Measurements from ENCODE around the gene PRND. TPM values are rescaled to one million over a fixed set of nuclear protein-coding genes. Genes with fewer than 3 reads are reported as not detected.

PRND gene
- total RNA-seq = 25.6 TPM

DNA sequence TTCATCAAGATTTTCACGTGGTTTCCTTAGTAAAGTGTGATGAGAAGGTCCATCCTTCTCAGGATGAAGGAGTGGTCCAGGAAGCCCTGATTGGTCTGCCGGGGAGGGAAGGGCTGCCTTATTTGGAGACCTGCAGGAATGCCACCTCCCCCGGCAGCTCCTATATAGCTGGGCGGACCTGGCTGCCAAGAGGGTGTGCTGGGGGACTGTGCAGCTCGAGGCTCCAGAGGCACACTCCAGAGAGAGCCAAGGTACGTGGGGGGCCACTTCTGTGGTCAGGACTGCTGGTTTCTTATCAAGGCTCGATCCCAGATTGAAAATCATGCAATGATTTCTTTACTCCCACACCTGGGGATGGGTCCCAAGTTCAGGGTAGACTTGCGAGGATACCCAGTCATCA is at the start of gene PRND:
PRND (plus strand) TSS at position 191 of the 400 bp plus-strand sequence. CDS start 2,643 bp downstream, outside the sequence.
- Histone ChIP-seq H3K9me3 (ENCODE audit: control insufficient read depth in 3 of 3, low read length in 3 of 3) (no peaks in the 10 kb centered on the region), H3K4me1 (ENCODE audit: control insufficient read depth in 3 of 3, insufficient read depth in 3 of 3, low read length in 3 of 3) (peaks cover 7 to 8% (median 8%) of the 10 kb centered on the region in 3 donors), H3K9ac (ENCODE audit: low read depth in 1 of 3, low read length in 3 of 3) (peak within 1 kb of the TSS in 1 of 3 donors; percentile 70), H3K27me3 (ENCODE audit: control insufficient read depth in 3 of 3, insufficient read depth in 3 of 3, low read length in 3 of 3) (peaks cover 0 to 1% (median 0%) of the 10 kb centered on the region in 3 donors), H3K36me3 (ENCODE audit: control insufficient read depth in 3 of 3, insufficient read depth in 3 of 3, low read length in 3 of 3) (no peaks in the 10 kb centered on the region), H3K27ac (ENCODE audit: low read depth, low read length) (no peak within 1 kb of the TSS), H3K4me3 (ENCODE audit: low read length in 3 of 3) (peak within 1 kb of the TSS; percentile 42 to 51 (median 45))

- H3K4me1 ChIP-seq (ENCODE audit: control insufficient read depth in 3 of 3, insufficient read depth in 3 of 3, low read length in 3 of 3) = no peaks in the 10 kb centered on the region
- no peaks in the 10 kb centered on the region for H3K9me3 ChIP-seq (ENCODE audit: control insufficient read depth in 3 of 3, low read length in 3 of 3)
- no peak overlapping the region for H3K9ac ChIP-seq (ENCODE audit: low read depth in 1 of 3, low read length in 3 of 3)
- no peak overlapping the region for H3K27ac ChIP-seq (ENCODE audit: low read depth, low read length)
- no peak overlapping the region for H3K4me3 ChIP-seq (ENCODE audit: low read length in 3 of 3)
- peaks cover 0 to 3% (median 2%) of the 10 kb centered on the region in 3 donors for H3K27me3 ChIP-seq (ENCODE audit: control insufficient read depth in 3 of 3, insufficient read depth in 3 of 3, low read length in 3 of 3)
- no peaks in the 10 kb centered on the region for H3K36me3 ChIP-seq (ENCODE audit: control insufficient read depth in 3 of 3, insufficient read depth in 3 of 3, low read length in 3 of 3)
These were observed 48.8 kb upstream of the PRND start for GRCh38 chr20:4672948-4673347.

GRCh38 chr20:4673371-4674001 is 48.2 kb upstream of the PRND start:
- Histone ChIP-seq H3K9ac (ENCODE audit: low read depth in 1 of 3, low read length in 3 of 3) (no peak overlapping the region), H3K27ac (ENCODE audit: low read depth, low read length) (no peak overlapping the region), H3K4me3 (ENCODE audit: low read length in 3 of 3) (no peak overlapping the region), H3K4me1 (ENCODE audit: control insufficient read depth in 3 of 3, insufficient read depth in 3 of 3, low read length in 3 of 3) (no peaks in the 10 kb centered on the region), H3K36me3 (ENCODE audit: control insufficient read depth in 3 of 3, insufficient read depth in 3 of 3, low read length in 3 of 3) (no peaks in the 10 kb centered on the region), H3K9me3 (ENCODE audit: control insufficient read depth in 3 of 3, low read length in 3 of 3) (no peaks in the 10 kb centered on the region), H3K27me3 (ENCODE audit: control insufficient read depth in 3 of 3, insufficient read depth in 3 of 3, low read length in 3 of 3) (peaks cover 0 to 3% (median 2%) of the 10 kb centered on the region in 3 donors)

DNA sequence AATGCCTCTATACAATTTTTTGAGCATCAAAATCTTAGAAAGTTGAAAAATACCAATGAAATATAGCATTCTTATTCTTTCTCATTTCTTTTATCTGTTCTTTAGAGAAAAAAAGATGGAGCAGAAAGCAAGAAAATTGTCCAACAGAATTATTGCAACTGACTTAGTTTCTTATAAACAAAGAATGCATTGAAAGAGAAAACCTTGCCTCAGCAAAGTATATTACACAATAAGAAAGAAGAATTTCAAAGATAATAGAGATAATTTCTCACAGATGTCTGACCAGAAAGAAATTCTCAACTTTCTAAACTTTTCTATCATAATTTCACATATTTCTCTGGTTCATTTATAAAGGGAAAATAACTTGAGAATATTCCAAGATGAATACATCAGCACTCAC is 47.0 kb upstream of the PRND start:
- no peak overlapping the region for H3K4me3 ChIP-seq (ENCODE audit: low read length in 3 of 3)
- H3K27me3 ChIP-seq (ENCODE audit: control insufficient read depth in 3 of 3, insufficient read depth in 3 of 3, low read length in 3 of 3) = peaks cover 2 to 3% (median 2%) of the 10 kb centered on the region in 3 donors
- H3K27ac ChIP-seq (ENCODE audit: low read depth, low read length) = no peak overlapping the region
- H3K4me1 ChIP-seq (ENCODE audit: control insufficient read depth in 3 of 3, insufficient read depth in 3 of 3, low read length in 3 of 3) = no peaks in the 10 kb centered on the region
- H3K9ac ChIP-seq (ENCODE audit: low read depth in 1 of 3, low read length in 3 of 3) = no peak overlapping the region
- H3K9me3 ChIP-seq (ENCODE audit: control insufficient read depth in 3 of 3, low read length in 3 of 3) = no peaks in the 10 kb centered on the region
- no peaks in the 10 kb centered on the region for H3K36me3 ChIP-seq (ENCODE audit: control insufficient read depth in 3 of 3, insufficient read depth in 3 of 3, low read length in 3 of 3)

- no peaks in the 10 kb centered on the region for H3K9me3 ChIP-seq (ENCODE audit: control insufficient read depth in 3 of 3, low read length in 3 of 3)
These were observed 43.9 kb upstream of the PRND start for GRCh38 chr20:4677846-4678245.

DNA sequence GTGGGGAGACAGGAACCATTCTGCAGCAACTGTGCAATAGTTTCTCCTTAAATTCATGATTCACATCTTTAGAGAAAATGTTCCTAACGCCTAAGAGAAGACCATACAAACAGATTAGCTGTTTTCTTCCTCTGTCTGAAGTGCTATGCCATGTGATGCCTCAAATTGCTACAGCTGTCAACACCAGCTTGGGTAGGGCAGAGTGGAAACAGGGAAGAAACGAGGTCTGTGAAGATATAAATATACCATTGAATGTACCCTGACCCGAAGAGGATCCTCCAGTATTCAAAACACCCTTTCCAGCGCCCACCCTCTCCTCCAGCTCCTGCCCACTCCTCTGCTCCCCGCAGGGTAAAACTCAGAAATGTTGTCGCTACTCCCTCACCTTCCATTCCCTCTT is 40.3 kb upstream of the PRND start:
- Histone ChIP-seq H3K27me3 (ENCODE audit: control insufficient read depth in 3 of 3, insufficient read depth in 3 of 3, low read length in 3 of 3) (peaks cover 0 to 2% (median 0%) of the 10 kb centered on the region in 3 donors), H3K9ac (ENCODE audit: low read depth in 1 of 3, low read length in 3 of 3) (no peak overlapping the region), H3K9me3 (ENCODE audit: control insufficient read depth in 3 of 3, low read length in 3 of 3) (no peaks in the 10 kb centered on the region), H3K4me1 (ENCODE audit: control insufficient read depth in 3 of 3, insufficient read depth in 3 of 3, low read length in 3 of 3) (peaks cover 0 to 5% (median 4%) of the 10 kb centered on the region in 3 donors), H3K27ac (ENCODE audit: low read depth, low read length) (no peak overlapping the region), H3K4me3 (ENCODE audit: low read length in 3 of 3) (no peak overlapping the region), H3K36me3 (ENCODE audit: control insufficient read depth in 3 of 3, insufficient read depth in 3 of 3, low read length in 3 of 3) (no peaks in the 10 kb centered on the region)

More at GRCh38 chr20:4677846-4678245, 43.9 kb upstream of the PRND start:
- Histone ChIP-seq H3K4me1 (ENCODE audit: control insufficient read depth in 3 of 3, insufficient read depth in 3 of 3, low read length in 3 of 3) (no peaks in the 10 kb centered on the region), H3K9ac (ENCODE audit: low read depth in 1 of 3, low read length in 3 of 3) (no peak overlapping the region), H3K27me3 (ENCODE audit: control insufficient read depth in 3 of 3, insufficient read depth in 3 of 3, low read length in 3 of 3) (peaks cover 0 to 3% (median 2%) of the 10 kb centered on the region in 3 donors), H3K27ac (ENCODE audit: low read depth, low read length) (no peak overlapping the region), H3K36me3 (ENCODE audit: control insufficient read depth in 3 of 3, insufficient read depth in 3 of 3, low read length in 3 of 3) (no peaks in the 10 kb centered on the region), H3K4me3 (ENCODE audit: low read length in 3 of 3) (no peak overlapping the region)

DNA sequence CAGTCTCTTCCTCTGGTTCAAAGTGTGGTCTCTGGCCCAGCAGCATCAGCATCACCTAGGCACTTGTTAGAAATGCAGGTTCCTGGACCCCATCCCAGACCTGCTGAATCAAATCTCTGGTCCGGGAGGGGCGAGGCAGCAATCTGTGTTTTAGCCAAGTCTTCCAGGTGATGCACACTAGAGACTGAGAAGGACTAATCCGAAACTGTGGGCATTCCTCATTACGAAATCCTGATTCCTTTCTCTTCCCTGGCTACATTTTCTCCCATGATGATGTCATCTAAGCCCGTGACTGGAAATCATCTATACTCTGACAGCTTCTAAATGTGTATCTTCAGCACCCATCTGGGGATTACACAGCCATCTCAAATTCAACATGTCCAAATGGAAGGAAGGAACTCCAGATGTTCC is 39.7 kb upstream of the PRND start:
- Histone ChIP-seq H3K27me3 (ENCODE audit: control insufficient read depth in 3 of 3, insufficient read depth in 3 of 3, low read length in 3 of 3) (peaks cover 0 to 2% (median 0%) of the 10 kb centered on the region in 3 donors), H3K4me3 (ENCODE audit: low read length in 3 of 3) (no peak overlapping the region), H3K4me1 (ENCODE audit: control insufficient read depth in 3 of 3, insufficient read depth in 3 of 3, low read length in 3 of 3) (peaks cover 0 to 5% (median 4%) of the 10 kb centered on the region in 3 donors), H3K9ac (ENCODE audit: low read depth in 1 of 3, low read length in 3 of 3) (no peak overlapping the region), H3K36me3 (ENCODE audit: control insufficient read depth in 3 of 3, insufficient read depth in 3 of 3, low read length in 3 of 3) (no peaks in the 10 kb centered on the region), H3K9me3 (ENCODE audit: control insufficient read depth in 3 of 3, low read length in 3 of 3) (no peaks in the 10 kb centered on the region), H3K27ac (ENCODE audit: low read depth, low read length) (no peak overlapping the region)

- no peak overlapping the region for H3K9ac ChIP-seq (ENCODE audit: low read depth in 1 of 3, low read length in 3 of 3)
- H3K4me1 ChIP-seq (ENCODE audit: control insufficient read depth in 3 of 3, insufficient read depth in 3 of 3, low read length in 3 of 3) = peaks cover 4 to 10% (median 5%) of the 10 kb centered on the region in 3 donors
- no peaks in the 10 kb centered on the region for H3K9me3 ChIP-seq (ENCODE audit: control insufficient read depth in 3 of 3, low read length in 3 of 3)
- no peaks in the 10 kb centered on the region for H3K36me3 ChIP-seq (ENCODE audit: control insufficient read depth in 3 of 3, insufficient read depth in 3 of 3, low read length in 3 of 3)
- H3K27me3 ChIP-seq (ENCODE audit: control insufficient read depth in 3 of 3, insufficient read depth in 3 of 3, low read length in 3 of 3) = peaks cover 0 to 2% (median 0%) of the 10 kb centered on the region in 3 donors
- no peak overlapping the region for H3K4me3 ChIP-seq (ENCODE audit: low read length in 3 of 3)
- H3K27ac ChIP-seq (ENCODE audit: low read depth, low read length) = no peak overlapping the region
These were observed 39.0 kb upstream of the PRND start for GRCh38 chr20:4682682-4683081.

GRCh38 chr20:4683261-4683660 is 38.4 kb upstream of the PRND start:
- Histone ChIP-seq H3K27ac (ENCODE audit: low read depth, low read length) (no peak overlapping the region), H3K4me1 (ENCODE audit: control insufficient read depth in 3 of 3, insufficient read depth in 3 of 3, low read length in 3 of 3) (peaks cover 10 to 15% (median 10%) of the 10 kb centered on the region in 3 donors), H3K9me3 (ENCODE audit: control insufficient read depth in 3 of 3, low read length in 3 of 3) (no peaks in the 10 kb centered on the region), H3K9ac (ENCODE audit: low read depth in 1 of 3, low read length in 3 of 3) (no peak overlapping the region), H3K36me3 (ENCODE audit: control insufficient read depth in 3 of 3, insufficient read depth in 3 of 3, low read length in 3 of 3) (no peaks in the 10 kb centered on the region), H3K4me3 (ENCODE audit: low read length in 3 of 3) (no peak overlapping the region), H3K27me3 (ENCODE audit: control insufficient read depth in 3 of 3, insufficient read depth in 3 of 3, low read length in 3 of 3) (peaks cover 0 to 2% (median 0%) of the 10 kb centered on the region in 3 donors)

GRCh38 chr20:4684837-4685413 is 36.8 kb upstream of the PRND start:
- Histone ChIP-seq H3K4me3 (ENCODE audit: low read length in 3 of 3) (no peak overlapping the region), H3K4me1 (ENCODE audit: control insufficient read depth in 3 of 3, insufficient read depth in 3 of 3, low read length in 3 of 3) (peaks cover 16 to 19% (median 17%) of the 10 kb centered on the region in 3 donors), H3K9ac (ENCODE audit: low read depth in 1 of 3, low read length in 3 of 3) (no peak overlapping the region), H3K9me3 (ENCODE audit: control insufficient read depth in 3 of 3, low read length in 3 of 3) (no peaks in the 10 kb centered on the region), H3K27ac (ENCODE audit: low read depth, low read length) (no peak overlapping the region), H3K27me3 (ENCODE audit: control insufficient read depth in 3 of 3, insufficient read depth in 3 of 3, low read length in 3 of 3) (no peaks in the 10 kb centered on the region), H3K36me3 (ENCODE audit: control insufficient read depth in 3 of 3, insufficient read depth in 3 of 3, low read length in 3 of 3) (no peaks in the 10 kb centered on the region)
